LHCN-M2 (cell line): ENCODE data around the gene CASP2. TPM values are rescaled to one million over a fixed set of nuclear protein-coding genes. Genes with fewer than 3 reads are reported as not detected.

Experiments
- DNase-seq: peaks from one replicate; pipeline ENCODE4 v3.0.0-alpha.2; 2012; ENCODE audit warnings: low read depth
- polyA plus RNA-seq: library from polyadenylated mRNA; unstranded; fragments of >200 nt; gene quantifications from one replicate; pipeline ENCODE4 v1.2.1, GENCODE V29; 2012; ENCODE audit warnings: missing spikeins
- total RNA-seq: library from RNA; depleted of rRNA; stranded (reverse); fragments of >200 nt; gene quantifications from 2 replicates; pipeline ENCODE4 v1.2.3, GENCODE V29; 2014; rRNA removed

CASP2 gene
- total RNA-seq = 20.8 and 21.5 TPM in 2 replicates
- 16.1 TPM for polyA plus RNA-seq

GRCh38 chr7:143287935-143288826 lies at the start of gene CASP2:
Gene CASP2, plus strand, starts transcription at chr7:143288351. Its CDS starts 105 bp downstream, at chr7:143288456.
- peak; percentile 98 for DNase-seq

DNA sequence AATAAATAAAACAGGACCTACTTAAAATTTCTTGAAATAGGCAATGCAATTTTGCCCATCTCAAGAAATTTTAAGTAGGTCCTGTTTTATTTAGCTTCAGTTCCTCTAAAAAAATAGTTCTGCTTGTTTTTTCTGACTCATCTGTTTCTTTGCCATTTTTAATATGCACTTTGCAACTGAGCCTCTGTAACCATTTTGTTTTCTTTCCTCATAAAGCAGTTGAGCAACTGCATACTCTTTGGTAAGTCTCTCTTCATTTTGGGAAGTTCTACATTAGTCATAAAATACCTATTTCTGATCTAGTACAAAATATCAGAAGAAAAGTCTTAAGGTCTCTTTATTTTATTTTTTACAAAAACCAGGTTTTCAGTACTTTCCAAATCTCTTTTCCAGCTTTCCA lies 48.3 kb upstream of the CASP2 start:
- peak; percentile 74 for DNase-seq

DNA sequence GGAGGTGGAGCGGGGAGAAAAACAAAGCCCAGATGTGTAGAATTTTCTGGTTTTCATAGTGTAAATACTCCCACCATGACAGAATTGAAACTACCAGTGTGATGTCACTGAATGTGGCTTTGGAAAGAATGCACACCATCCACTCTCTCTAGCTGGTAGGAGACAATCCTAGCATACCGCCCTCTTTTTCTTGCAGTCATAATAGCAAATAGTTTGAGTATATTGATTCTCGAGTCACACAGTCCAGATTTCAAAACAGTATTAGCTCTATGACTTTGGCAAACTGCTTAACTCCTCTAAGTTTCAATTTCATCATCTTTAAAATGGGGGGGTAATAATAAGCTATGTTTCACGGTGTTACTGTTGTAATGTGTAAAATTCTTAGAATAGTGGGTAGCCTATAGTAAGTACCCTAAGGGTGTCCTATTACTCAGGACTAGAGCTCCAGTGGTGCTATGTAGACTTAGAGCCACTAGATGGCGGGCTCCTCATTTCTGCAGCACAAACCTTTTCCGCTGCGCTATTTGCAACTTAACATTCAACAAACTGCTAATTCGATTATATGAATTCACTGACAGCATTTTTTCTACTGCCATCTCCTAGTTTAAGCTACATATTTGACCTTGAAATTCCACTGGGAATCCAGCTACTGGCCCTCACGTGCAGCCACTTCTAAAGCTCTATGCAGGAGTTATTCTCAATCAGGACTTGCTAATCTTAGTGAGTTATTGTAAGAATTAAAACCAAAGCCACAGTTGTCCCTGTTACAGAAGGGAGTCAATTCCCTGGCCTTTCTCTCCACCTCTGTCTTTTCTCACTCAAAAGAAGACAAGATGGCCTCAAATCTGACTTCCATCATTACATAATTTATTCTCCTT lies 47.6 kb upstream of the CASP2 start:
- peak; percentile 87 for DNase-seq

DNA sequence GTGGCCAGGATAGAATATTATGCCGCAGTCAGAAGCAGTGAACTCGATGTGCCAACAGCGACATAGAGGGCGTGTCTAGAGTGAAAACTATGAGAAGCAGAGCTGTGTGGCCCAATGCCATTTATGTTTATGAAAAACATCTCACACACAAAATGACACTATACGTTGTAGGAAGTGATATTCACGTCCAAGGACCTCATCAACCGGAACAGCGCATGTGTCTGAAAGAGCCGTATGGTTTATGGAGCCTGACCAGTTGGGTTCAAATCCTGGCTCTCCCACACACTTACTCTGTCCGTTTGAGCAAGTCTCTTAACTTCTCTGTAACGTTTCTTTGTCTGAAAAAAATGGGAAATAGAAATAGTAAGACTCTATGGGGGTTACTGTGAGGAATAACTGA lies 45.8 kb upstream of the CASP2 start:
- no peak for DNase-seq

- DNase-seq = no peak
These were observed 45.0 kb upstream of the CASP2 start for GRCh38 chr7:143243111-143243510.

DNA sequence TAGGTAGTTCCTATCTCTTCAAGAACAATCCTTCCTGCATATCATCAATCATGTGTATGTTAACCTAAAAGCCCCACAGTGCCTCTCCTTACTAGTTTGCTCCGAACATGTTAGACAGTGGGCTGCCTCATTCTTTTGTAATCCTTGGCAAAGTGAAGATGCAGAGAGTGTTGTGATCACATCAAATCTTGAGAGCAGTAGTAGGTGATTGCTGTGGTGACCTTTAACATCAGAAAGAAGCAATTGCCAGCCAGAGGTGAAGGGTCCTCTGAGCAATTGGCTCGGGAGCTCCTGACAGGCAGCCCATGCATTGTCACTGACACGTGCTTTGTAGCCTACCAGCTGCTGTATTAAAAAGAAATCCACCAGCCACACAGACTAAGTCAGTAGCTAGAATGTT lies 44.5 kb upstream of the CASP2 start:
- no peak for DNase-seq

GRCh38 chr7:143244321-143244720 lies 43.8 kb upstream of the CASP2 start:
- DNase-seq = no peak

DNA sequence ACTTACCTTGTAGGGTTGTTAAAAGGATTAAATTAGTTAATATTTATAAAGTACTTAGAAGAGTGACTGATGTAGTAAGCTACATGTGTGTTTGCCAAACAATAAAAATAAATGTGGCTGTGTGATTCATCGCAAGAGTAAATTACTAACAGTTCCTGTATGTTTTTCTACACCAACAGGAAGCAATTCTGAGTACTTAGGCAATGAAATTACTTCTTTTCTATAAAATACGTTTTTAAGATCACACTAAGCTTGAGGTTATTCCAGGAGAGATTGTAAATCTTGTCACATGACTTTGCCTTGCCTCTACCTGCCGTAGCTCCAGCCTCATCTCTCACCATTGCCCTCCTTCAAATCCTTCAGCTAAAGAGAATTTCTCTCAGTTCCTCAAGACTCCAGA lies 43.0 kb upstream of the CASP2 start:
- peak; percentile 65 for DNase-seq

DNA sequence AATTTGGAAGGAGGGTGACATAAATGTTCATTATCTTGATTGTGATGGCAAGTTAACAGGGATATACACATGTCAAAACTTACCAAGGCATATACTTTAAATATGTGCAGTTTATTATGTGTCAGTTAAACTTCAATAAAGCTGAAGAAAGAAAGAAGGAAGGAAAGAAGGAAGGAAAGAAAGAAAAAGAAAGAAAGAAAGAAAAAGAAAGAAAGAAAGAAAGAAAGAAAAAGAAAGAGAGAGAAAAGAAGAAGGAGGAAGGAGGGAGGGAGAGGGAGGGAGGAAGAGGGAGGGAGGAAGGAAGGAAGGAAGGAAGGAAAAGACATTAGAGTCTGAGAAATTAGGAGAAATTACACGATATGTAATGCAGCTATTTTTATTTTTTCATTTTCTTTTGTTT lies 40.8 kb upstream of the CASP2 start:
- DNase-seq = no peak

- peak; percentile 20 for DNase-seq
These were observed 39.3 kb upstream of the CASP2 start for GRCh38 chr7:143248761-143249354.

DNA sequence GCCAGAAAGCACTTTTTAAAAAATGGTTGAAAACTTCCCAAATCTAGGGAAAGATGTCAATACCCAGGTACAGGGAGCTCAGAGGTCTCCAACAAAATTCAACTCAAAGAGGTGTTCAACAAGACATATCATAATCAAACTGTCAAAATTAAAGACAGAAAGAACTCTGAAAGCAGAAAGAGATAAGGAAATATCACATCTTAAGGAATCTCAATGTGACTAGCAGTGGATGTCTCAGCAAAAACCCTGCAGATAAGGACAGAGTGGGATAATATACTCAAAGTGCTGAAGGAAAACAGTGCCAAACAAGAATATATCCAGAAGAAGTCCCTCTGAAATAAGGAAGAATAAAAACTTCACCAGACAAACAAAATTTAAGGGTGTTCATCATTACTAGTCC lies 38.0 kb upstream of the CASP2 start:
- DNase-seq = no peak

- no peak for DNase-seq
These were observed 37.3 kb upstream of the CASP2 start for GRCh38 chr7:143250822-143251221.

GRCh38 chr7:143252006-143252405 lies 36.1 kb upstream of the CASP2 start:
- DNase-seq = no peak

- DNase-seq = no peak
These were observed 32.6 kb upstream of the CASP2 start for GRCh38 chr7:143255564-143255963.

GRCh38 chr7:143256325-143256724 lies 31.8 kb upstream of the CASP2 start:
- DNase-seq = no peak

GRCh38 chr7:143256932-143257331 lies 31.2 kb upstream of the CASP2 start:
- no peak for DNase-seq

DNA sequence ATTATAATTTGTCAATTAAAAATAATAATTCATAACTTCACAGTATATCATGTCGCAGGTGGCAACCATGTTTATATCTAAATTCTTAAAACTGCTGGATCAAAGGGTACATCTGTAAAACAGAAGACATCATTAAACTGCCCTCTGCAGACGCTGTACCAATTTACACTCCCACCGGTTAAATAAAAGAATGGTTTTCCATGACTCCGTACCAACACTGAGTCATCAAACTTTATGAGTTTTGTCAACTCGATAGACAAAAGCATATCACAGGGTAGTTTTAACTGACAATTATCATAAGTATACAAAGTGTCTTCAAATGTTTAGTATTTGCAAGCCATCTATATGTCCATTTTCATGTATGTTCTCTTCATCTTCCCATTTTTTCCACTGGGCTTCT lies 30.6 kb upstream of the CASP2 start:
- peak; percentile 40 for DNase-seq

- peak; percentile 18 for DNase-seq
These were observed 29.3 kb upstream of the CASP2 start for GRCh38 chr7:143258831-143259230.

DNA sequence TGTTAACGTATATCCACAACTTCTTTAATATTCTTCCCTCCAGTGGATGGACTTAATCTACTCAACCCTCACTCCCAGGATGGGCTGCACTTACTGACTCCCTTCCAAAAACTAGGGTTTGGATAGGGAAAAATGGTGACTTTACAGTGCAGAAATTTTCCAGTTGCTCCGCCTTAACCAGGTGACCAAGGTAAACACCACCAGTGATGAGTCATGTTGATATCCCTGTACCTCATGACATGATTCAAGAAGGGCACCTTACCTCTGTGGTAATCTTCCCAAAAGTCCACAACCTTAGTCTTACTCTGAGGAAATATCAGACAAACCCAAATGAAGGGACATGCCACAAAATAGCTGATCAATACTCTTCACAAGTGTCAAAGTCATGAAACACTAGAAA lies 28.4 kb upstream of the CASP2 start:
- DNase-seq = no peak

- no peak for DNase-seq
These were observed 26.2 kb upstream of the CASP2 start for GRCh38 chr7:143261901-143262300.

DNA sequence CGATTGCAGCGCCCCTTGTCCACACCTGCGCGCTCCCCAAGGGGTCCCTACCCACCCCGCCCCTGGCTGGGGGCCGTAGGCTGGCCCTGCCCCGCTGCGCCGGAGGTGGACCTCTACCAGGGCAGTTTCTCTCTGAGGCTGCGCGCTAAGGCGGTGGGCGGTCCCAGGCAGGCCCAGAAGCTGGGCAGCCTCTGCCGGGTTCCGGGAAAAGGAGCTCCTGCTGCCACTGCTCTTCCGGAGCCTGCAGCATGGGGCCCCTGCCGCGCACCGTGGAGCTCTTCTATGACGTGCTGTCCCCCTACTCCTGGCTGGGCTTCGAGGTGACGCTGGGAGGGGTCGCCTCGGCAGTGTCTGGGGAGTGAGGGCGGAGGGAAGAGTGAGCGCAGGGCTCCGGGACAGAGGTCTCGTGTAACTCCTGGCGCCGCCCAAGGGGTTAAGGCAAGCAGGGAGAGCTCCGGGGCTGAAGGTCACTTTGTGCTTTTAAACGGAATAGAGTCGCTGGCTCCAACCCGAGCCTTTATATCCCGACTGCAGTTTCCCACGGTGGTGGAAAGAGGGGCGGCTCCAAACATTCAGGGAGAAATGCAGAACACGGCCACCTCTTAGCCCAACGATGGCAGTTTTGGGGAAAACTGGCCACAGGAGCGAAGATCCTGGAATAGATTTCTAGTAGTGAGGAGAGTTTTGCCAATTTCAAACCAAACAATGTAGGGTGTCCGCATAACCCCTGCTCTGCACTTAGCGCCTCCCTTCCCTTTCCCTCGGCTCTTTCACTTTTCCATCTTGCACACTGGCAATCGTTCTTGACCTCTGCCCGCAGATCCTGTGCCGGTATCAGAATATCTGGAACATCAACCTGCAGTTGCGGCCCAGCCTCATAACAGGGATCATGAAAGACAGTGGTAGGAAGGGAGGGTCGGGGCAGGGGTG lies 24.6 kb upstream of the CASP2 start, which contains the start of gene GSTK1:
Gene GSTK1 (plus strand): TSS at position 176 of the 930 bp plus-strand sequence. CDS start 73 bp downstream, at position 249.
- DNase-seq = peak; percentile 72
